NOMO-1 (cell line): ENCODE results near the gene OR5L2.
"Not testable (repeated sequence)": the region's sequence is repeated elsewhere in the genome, so short reads cannot be mapped to it uniquely, and the experiment has no call there.

Experiments
- DNase-seq, 2 experiments: peaks; one replicate each; lab custom pipeline; 2025; ENCODE audit not compliant: unreplicated experiment in 2 of 2; lab: John Stamatoyannopoulos, UW

OR5L2 gene

DNA sequence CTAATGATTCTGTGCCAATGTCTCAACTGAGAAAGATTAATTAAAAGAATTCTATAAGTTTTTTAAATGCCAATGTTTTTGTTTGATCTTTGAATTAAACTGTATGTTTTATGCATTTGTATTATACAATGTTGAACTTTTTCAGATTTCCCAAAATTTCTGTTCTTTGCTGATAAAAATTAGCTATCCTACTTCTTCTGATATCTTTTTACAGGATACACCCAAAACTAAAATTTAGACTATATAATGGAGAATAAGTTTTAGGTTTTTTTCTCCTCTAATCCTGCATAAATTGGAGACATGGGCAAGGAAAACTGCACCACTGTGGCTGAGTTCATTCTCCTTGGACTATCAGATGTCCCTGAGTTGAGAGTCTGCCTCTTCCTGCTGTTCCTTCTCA, at the start of gene OR5L2:
Gene OR5L2, plus strand, starts transcription at position 301 of the 400 bp plus-strand sequence. Its CDS starts 0 bp downstream, at position 301.
- DNase-seq: no peak

- no peak for DNase-seq
Measured at GRCh38 chr11:55791606-55792005, 35.4 kb upstream of the OR5L2 start.

GRCh38 chr11:55793321-55793720, 33.7 kb upstream of the OR5L2 start:
- DNase-seq: no peak

DNA sequence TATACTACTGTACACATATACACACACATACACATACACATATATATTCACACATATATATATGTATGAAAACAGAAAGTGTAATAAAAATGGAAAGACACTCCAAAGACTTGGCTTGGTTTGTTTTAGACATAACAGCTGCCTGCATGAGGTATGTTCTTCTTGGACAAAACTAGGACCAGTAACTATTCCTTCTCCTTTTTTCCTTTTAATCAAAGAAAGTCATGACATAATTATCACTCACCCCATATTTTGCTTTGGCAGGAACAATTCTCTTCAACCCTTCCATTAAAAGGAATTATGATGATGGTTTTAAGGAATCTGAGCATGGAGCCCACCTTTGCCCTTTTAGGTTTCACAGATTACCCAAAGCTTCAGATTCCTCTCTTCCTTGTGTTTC, 31.8 kb upstream of the OR5L2 start, which contains the start of gene OR5D14:
Gene OR5D14, plus strand, starts transcription at position 301 of the 400 bp plus-strand sequence. Its CDS starts 0 bp downstream, at position 301.
- DNase-seq: no peak

DNA sequence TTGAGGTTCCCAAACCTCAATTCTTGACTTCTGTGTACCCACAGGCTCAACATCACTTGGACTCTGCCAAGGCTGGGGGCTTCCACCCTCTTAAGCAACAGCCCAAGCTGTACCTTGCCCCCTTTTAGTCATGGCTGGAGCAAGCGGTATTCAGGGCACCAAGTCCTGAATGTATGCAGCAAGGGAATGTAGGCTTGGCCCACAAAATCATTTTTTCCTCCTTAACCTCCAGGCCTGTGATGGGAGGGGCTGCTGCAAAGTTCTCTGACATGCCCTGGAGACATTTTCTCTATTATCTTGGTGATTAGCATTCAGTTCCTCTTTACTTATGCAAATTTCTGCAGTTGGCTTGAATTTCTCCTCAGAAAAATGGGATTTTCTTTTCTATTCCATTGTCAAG, 20.8 kb upstream of the OR5L2 start:
- DNase-seq: no peak

DNA sequence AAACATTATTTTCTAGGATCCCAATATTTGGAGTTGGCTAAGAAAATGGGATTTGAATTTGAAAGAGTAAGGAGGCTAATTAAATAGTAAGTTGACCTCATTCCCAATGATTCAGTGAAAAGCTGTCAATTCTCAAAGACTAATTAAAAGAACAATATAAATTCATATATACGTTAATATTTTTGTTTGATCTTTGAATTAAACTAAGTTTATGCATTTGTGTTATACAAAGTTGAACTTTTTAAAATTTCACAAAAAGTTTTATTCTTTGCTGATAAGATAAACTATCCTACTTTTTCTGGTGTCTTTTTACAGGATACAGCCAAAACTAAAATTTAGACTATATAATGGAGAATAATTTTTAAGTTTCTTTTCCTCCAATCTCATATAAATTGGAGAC, 16.0 kb upstream of the OR5L2 start, which contains the start of gene OR5L1:
Gene OR5L1, plus strand, starts transcription at position 301 of the 400 bp plus-strand sequence. CDS start 100 bp downstream, outside the sequence.
- DNase-seq: no peak

GRCh38 chr11:55819330-55819729, 7.7 kb upstream of the OR5L2 start, which contains the start of gene OR5D18:
Gene OR5D18, plus strand, starts transcription at chr11:55819630. Its CDS starts 0 bp downstream, at chr11:55819630.
- no peak for DNase-seq

GRCh38 chr11:55838452-55838851, 11.4 kb downstream of the OR5L2 start, which contains the start of gene OR5D16:
Gene OR5D16, plus strand, starts transcription at chr11:55838752. Its CDS starts 0 bp downstream, at chr11:55838752.
- DNase-seq: no peak

DNA sequence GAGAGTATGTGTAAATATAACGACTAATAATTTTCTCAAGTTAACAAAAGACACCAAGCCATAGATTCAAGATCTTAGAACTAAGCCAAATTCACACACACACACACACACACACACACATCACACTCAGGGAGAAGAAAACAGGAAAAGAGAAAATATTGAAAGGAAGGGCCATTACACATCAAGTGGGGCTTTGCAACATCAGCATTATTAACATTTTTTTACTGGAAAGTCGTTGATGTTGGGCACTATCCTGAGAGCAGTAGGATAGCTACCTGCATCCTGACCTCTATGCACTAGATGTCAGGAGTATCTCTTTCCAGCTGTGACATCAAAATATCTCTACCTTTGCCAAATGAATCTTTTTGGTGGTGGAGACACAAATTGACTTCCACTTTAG, 20.4 kb downstream of the OR5L2 start:
- no peak for DNase-seq

DNA sequence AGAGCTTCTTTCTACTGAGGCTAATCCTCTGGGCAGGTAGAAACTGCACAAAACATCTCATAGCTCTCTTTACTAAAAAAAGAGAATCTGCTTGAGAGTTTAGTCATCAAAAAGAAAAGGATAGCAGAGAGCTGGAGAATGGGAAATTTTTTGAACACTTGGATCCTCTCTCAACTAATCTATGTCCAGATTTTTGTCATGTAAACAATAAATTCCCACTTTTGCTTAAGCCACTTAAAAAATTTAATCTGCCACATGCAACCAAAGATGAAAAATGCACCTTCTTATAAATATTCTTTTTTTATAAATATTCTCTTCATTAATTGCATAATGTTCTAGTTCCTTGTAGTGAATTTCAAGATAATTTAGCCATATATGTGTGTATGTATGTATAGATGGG, 22.0 kb downstream of the OR5L2 start:
- no peak for DNase-seq

GRCh38 chr11:55852141-55852540, 25.1 kb downstream of the OR5L2 start:
- DNase-seq: no peak

DNA sequence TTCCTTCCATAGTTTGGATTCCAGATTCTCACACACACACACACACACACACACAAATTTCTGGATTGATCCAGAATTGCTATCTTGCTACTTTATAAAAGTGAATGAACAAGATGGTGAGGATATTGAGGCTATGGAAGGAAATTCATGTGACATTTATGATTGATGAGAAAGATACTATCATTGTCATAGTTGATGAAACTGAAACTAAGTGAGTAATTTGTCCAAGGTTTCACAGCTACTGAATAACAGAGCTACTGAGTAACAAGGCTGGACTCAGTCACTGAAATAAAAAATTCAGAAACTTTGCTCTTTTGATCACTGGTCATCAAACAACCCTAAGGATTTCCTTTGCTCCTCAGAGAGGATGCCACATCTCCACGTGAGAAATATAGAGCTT, 27.7 kb downstream of the OR5L2 start:
- no peak for DNase-seq

DNA sequence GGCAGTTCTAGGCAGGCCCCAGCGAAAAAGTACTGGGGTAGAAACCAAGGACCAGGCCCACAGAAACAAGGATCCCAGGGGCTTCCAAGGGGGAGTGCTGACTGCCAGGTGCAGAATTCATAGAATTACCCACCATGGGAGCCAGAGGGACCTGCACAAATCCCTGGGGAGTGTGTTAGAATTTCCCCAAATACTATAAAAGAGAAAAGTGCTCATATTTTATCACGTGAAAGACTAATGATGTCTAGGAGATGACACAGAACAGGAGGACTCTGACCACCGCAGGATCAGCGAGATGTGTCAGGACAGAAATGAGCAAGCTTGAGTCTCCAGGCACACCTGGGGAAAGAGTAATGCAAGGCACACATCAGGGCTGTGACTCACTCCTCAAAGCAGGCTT, 40.3 kb downstream of the OR5L2 start:
- not testable (repeated sequence) for DNase-seq

DNA sequence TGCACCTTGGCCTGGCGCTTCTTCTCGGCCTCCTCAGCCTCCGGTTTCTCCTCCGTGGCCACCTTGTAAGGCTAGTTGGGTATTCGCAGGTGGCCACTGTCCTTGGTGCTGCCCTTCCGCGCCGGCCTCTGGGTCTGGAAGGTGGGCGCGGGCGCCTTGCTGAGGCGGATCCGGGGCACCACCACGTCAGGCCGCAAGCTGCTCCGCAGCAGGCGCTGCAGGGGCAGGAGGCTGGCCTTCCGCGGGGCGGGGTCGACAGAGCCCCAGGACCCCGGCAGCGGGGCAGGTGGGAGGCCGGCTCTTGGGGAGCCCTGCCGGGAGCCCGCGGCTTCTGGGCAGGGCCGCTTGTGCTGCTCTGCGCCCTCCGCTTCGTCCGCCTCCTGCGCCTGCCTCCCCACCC, 45.7 kb downstream of the OR5L2 start:
- not testable (repeated sequence) for DNase-seq

DNA sequence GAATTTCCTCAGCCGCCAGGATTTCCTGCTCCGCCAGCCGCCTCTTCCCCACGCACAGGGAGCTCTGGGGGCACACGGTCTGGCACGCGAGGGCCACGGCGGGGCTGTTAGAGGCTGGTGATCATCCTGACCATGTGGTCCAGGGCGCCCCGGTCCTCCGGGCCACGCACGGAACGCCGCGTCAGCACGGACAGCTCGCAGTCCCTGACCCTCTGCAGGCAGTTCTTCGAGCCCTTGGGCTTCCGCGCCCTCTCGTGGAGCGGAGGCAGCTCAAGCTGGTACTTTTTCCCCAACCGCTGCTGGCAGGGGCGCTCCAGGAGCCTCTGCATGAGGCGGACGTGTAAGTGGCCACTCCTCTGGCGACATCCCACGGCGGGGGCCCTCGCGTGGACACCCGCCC, 46.1 kb downstream of the OR5L2 start:
- not testable (repeated sequence) for DNase-seq
